NCI-H2227 treated with DMSO at 0.1 percent for 48 hours (cell line): ENCODE results near the gene EIF6.
"Not testable (repeated sequence)": the region's sequence is repeated elsewhere in the genome, so short reads cannot be mapped to it uniquely, and the experiment has no call there.

Source experiments
- DNase-seq: peaks from one replicate; lab custom pipeline; 2025; lab: John Stamatoyannopoulos, UW

The EIF6 gene

DNA sequence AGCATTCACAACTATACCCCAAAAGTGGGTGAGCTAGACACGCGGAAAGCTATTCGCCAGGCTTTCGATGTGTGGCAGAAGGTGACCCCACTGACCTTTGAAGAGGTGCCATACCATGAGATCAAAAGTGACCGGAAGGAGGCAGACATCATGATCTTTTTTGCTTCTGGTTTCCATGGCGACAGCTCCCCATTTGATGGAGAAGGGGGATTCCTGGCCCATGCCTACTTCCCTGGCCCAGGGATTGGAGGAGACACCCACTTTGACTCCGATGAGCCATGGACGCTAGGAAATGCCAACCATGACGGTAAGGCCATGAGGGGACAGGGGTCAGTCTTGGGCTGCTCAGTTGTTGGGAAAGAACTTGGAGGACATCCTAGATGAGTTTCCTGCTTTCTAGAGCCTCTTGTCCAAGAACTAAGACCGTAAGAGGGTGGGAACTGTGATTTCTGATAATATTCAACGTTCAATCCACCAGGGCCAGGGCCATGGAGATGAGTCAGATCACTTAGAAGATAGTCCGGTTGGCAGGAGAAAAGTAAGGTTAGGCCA lies 30.0 kb downstream of the EIF6 start:
- no peak for DNase-seq

DNA sequence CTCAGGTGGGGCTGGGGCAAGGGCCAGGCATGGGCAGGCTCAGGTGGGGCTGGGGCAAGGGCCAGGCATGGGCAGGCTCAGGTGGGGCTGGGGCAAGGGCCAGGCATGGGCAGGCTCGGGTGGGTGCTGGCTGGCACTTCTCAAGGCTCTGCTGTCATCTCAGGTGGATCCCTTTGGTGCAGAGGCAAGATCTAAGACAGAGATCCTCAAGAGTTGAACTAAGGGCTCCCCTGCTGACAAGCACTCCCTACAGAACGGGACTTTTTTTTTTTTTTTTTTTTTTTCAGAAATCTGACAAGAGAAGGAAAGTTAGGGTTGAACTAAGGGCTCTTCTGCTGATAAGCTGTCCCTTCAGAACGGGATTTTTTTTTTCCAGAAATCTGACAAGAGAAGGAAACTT lies 31.6 kb downstream of the EIF6 start:
- no peak for DNase-seq

DNA sequence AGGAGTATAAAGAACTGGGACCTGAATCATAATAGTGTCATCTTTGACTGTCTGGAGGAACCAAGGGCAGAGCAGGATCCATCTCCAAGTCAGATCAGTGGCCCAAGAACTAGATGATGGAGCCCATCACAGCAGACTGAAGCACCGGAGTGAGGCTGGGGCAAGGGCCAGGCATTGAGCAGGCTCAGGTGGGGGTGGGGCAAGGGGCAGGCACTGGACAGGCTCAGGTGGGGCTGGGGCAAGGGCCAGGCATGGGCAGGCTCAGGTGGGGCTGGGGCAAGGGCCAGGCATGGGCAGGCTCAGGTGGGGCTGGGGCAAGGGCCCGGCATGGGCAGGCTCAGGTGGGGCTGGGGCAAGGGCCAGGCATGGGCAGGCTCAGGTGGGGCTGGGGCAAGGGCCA lies 32.0 kb downstream of the EIF6 start:
- not testable (repeated sequence) for DNase-seq

DNA sequence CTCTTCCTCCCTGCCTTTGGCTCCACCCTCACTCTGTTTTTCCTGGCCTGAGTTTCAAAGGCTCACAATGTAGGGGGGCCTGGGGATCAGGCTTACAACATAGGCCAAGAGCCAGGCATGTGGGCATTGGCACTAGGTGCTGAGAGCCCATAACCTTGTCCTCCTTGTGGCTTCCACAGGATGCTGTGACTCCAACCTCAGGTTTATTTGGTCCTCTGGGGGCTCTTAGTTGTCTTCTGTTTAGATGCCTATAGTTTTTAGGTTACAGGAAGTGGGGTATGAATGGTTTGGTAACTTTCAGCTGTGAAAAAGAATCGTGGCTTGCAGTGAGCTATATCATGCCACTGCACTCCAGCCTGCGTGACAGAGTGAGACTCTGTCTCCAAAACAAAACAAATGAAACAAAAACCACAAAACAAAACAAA lies 32.5 kb downstream of the EIF6 start:
- DNase-seq = no peak

DNA sequence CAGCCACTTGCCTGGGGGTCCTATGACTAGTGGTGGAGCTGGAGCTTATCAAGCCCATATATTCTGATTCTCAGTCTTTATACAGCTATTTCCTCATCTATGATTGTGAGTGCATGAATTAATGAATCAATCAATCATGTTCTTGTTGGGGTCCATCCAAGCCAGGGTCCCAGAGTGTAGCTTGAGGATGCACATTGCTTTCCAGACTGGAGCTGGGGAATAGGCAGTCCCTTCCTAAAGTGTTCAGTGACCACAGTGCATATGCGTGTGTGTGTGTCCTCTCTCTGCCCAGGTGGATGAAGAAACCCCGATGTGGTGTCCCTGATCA lies 33.0 kb downstream of the EIF6 start:
- DNase-seq = no peak

DNA sequence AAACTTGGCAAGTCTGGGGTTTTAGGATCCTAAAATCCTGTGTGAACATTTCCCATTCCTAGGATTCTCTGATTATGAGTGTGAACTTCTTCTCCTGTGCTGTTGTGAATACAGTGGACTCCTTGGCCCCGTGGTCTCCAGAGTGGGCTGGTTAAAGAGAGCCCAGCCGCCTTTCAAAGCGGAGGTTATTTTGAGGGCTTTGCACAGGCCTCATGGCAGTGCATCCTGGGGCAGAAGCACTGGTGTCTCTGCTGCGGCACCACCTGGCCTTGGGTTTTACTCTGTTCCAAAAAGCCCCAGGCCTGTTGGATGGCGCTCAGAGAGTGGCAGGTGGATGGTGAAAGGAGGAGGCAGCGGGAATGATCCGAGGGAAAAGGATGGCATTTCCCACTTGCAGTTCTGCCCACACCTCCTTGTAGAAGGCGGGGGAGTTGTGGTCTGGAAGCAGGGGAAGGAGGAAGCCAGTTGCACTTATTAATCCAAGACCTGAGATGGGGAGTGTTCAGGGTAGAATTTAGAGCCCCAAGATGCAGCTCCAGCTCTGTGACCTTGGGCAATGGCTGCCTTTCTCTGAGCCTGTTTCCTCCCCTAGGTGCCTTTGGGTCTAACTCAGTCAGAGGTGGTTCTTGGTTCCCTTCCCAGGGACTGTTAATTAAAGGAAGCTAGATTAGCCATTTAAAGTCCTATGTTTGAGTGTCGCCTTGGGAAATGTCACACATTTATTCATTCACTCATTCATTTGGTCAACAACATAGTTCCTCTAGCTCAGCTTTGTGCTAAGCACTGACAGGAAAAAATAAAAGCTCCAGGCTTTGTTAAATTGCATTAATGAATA lies 35.7 kb downstream of the EIF6 start:
- DNase-seq = no peak

DNA sequence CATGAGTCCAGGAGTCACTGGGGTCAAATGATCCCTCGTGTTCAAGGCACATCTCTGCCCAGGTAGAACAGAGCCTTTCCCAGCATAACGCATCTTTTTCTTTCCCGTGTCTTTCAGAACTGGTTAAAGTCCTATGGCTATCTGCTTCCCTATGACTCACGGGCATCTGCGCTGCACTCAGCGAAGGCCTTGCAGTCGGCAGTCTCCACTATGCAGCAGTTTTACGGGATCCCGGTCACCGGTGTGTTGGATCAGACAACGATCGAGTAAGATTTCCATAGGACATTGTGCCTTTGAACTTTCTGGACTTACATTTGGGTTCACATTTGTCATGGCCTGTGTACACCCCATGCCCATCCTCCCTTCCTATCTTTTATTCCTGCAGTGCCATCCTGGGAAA lies 37.8 kb downstream of the EIF6 start:
- no peak for DNase-seq

DNA sequence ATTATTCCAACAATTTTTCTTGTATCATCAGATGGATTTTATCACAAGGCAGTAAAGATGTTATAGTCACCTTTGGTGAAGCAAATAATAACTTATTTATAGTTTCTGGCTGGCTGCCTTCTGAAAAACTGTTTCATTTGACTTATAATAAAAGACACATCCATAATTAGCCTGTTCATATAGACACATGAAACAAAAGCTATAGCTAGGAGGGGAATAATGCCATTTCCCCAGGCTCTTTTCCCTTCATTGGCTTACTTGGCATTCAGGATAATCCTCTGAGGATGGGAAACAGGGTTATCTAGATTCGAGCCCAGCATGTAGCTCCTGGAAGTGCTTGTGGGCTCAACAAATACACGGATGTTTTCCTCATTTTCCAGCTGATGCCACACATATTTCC lies 40.6 kb downstream of the EIF6 start:
- DNase-seq = no peak

DNA sequence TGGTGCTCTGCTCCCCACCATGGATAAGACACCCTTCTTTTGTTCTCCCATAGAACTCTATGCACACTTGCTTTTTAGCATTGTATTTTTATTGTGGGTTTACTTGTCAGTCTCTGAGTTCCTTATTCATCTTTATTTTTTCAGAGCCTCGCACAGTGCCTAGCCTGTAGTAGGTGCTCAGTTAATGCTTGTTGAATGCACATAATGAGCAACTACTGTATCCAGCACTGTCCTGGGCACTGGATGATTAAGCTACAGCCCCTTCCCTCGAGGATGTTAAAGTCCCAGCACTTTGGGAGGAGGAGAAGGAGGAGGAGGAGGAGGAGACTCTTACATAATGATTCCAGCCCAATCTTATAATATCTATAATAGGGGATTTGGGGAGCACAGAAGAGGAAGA lies 41.3 kb downstream of the EIF6 start:
- DNase-seq = no peak

DNA sequence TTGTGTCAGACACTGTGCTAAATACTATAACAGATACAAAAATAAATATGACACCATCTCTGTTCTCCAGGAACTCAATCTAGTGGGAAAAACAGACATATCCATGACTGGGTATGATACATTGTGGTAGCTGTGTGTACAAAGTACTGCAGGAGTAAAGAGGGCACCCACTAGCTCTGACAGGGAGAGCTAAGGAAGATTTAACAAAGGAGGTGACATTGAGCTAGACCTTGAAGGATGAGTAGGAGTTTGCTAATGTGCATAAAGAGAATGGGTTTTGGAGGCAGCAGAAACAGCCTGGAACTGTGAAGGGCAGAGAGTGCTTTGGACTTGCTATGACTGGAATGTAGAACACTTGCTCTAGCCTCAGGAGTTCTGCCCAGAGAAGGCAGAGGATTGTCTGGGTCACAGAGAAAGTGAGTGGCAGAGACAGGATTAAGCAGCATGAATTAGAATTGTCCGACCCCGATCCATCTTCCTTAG lies 43.7 kb downstream of the EIF6 start:
- DNase-seq = no peak

DNA sequence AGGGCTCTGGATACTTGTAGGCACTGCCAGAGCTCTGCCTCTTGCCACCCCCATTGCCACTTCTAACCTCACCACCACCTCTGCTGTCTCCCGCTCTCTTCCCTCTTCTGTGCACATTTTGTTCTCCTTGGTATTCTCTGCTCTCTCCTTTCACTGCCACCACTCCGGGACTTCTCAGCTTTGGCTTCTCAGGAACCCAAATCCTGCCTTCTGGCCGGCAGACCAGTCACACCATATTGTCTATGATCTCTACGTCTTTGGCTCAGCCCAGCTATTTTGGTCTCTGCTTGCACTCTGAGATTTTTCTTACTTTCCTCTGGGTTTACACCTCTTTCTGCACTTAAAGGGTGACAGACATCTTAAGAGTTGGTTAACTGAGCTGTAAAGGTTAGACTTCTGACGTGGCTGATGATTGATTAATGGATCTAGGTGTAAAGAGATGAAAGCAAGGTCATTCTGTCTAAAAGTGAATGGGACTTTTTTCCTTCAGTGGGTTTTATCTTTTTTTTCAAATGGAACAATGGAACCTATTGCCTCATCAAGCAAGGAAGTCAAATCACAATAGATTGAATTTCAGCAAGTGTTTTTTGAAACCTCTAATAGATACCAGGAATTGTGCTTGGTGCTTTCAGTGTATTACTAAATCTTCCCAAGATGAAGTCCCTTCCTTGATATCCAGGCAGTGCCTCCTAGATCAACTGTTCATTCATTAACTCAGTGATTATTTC lies 44.3 kb downstream of the EIF6 start:
- DNase-seq = no peak

DNA sequence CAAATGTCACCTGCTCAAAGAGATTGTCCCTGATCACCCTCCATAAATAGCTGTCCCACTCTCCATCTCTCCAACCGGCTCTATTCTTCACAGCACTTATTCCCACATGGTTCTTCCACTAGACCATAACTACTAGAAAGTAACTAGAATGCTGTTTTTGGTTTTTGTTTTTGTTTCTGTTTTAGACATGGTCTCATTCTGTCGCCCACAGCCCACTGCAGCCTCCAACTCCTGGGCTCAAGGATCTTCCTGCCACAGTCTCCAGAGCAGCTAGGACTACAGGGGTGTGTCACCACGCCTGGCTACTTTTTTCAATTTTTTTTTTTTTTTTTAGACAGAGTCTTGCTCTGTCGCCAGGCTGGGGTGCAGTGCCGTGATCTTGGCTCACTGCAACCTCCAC lies 45.8 kb downstream of the EIF6 start:
- no peak for DNase-seq

DNA sequence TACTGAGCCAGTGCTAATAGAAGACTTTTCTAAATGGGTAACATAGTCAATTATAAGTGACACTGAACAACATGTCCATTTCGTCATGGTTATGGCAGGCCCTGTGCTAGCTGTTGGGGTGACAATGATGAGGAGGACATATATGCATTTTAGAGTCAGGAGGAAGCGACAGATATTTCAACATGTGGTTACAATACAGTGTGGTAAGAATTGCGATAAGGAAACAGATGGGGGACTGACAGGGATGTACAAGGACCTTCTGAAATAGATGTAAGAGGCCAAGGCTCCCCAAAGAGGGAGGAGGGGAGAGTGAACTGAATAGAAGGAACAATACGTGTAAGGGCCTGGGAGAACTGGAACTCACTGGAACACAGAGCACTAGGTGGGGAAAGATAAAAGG lies 46.4 kb downstream of the EIF6 start:
- DNase-seq = no peak

DNA sequence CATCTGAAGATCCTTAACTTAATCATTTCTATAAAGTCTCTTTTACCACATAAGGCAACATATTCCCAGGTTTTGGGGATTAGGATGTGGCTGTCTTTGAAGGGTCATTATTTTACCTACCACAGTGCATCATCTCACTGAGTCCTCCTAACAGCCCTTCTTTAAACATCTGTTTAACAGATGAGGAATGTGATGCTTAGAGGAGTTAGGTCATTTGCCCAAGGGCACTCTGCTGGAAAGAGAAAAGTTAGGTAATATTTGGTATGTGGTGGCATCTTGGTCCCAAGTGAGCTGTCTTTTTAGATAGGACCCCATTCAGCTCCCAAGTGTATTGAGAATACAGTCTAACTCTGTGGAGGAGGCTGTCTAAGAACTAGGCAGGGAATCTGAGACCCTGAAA lies 47.1 kb downstream of the EIF6 start:
- no peak for DNase-seq

DNA sequence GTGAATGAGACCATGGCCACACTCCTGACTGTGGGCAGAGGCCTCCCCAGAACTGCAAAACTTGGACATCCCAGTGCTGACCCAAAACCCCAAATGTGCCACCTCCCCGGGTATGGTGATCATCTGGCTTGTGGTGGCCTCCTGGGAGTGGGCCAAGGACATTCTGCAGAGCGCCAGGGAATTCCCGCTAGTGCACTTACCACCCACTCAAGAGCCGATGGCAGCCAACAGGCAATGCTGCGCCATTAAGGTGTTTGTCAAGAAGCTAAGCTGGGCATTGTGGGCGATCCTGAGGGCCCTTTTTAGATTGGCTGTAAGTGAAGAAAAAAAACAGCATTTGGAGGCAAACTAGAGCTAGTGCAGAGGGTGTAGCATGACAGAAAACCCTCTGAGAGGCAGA lies 48.7 kb downstream of the EIF6 start:
- DNase-seq = no peak

DNA sequence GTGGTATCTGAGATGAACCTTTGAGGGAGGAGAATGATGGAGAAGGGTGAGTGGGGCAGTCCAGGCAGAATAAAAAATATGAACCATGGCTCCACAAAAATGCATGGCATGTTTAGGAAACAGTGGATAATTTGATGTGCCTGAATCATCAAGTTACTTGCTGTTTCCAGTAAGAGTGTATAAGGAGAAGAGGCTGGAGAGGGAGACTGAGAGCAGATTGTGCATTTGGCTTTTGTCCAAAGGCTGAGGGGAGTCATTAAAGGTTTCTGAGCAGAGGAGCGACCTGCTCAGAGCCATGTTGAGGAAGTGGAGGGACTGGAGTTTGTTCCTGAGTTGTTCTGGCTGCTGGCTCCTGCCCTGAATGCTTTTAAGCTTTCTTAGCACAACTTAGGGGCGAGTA lies 52.0 kb downstream of the EIF6 start:
- peak; percentile 28 for DNase-seq
